ENCODE data around the gene MAP3K5.

The MAP3K5 gene

DNA sequence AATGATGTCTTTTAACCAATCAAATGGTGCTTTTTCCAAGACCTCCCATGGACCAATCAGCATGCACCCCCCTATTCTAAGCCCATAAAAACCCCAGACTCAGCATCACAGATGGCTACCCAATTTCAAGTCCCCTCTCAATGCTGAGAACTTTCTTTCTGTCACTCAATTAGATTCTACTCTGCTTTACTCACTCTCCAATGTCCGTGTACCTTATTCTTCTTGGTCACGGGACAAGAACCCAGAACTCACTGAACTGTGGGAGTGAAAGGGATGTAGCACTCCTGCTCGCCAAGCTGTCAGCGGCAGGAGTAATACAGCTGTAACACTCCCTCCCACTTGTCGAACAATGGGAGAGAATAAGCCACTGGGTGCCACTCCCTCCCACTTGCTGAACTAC, 221.2 kb downstream of the MAP3K5 start:
- DNase-seq (ENCODE audit: low read depth): no peak

DNA sequence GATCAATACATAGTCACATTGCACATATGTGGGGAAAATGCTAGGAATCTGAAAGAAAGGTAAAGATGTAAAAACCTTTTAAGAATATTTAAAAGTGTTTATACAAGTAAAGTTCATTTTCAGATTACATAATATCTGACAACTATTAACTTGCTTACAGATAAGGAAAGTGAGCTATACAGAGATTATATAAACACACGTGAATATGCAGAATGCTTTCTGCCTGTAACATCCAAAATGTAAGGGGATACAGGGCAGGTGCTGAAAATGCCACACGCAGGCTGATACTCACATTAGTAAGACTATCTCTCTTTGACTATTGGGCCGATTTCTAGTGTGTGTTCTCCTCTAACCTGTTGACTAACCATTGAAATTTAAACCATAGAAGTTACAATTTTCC, 224.1 kb downstream of the MAP3K5 start:
- no peak for DNase-seq (ENCODE audit: low read depth)

- no peak for DNase-seq (ENCODE audit: low read depth)
These were observed 224.6 kb downstream of the MAP3K5 start for GRCh38 chr6:136567688-136568087.

GRCh38 chr6:136566851-136567250, 225.4 kb downstream of the MAP3K5 start:
- DNase-seq (ENCODE audit: low read depth): no peak

DNA sequence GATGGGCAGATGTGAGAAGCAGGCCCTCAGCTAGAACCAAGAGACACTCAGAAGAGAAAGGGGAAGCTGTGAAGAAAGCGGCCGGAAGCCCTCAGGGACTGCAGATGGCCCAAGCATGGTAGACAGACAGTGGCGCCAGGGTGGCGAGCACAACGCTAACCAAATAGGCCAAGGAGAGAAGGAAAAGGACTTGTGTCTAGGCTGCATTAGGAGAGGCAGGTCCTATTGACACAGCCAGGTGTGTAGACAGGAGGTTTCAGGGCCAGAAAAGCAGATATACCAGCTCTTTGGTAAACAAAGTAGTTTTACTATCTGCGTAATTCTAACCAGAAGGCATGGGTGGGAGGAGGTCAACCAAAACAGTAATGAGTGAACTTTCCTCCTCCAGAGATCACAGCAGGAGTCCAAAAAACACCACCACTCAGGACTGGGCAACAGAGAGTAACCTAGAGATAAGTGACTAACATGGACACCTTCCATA, 226.2 kb downstream of the MAP3K5 start:
- DNase-seq (ENCODE audit: low read depth): no peak

DNA sequence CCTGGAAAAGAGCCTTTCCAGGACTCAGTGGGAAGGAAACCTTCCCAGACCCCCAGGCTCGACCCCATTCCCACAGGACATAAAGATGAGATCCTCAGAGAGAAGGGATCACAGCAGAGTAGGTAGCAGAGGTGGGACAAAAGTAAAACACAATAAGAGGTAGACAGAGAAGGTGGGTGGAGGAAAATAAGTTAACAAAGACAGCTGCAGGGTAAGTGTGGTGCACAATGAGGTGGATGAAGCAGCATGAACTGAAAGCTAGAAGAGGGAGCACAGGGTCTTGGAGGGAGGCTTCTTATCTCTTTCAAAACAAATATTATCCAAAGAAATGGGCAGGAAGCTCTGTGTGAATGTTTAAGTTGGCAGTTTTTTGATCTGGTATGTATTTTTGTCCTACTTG, 228.1 kb downstream of the MAP3K5 start:
- no peak for DNase-seq (ENCODE audit: low read depth)

DNA sequence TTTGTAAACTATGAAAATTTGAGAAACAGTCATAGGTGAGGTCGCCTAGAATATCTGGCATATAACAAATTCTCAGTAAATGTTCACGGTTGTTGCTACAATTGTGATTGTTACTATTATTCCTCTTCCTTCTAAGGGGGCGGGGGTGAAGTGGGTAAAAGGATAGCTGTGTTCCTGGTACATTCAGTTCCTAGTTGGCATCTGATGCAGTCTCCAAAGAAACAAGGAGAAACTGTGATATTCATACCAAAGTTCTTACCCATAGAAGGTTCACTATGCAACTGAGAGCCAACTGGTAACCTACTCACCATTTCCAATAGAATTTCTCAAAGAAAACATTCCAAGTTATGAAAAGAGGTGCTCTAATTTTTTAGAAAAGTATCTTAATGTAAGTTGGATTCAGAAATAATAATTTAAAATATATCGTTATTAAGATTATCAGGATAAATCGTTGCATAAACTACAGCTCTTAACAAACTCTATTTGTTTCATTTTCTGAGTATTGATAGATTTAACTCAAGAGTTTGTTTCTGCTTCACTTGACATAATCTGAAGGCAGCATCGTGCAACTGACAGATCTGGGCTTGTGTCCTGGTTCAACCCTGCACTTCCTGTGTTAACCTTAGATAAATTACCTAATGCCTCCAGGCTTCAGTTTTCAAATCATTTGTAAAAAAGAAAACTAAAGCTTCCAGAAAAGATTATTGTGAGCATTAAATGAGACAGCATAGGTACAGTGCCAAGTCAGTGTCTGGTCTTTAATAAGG, 228.7 kb downstream of the MAP3K5 start:
- DNase-seq (ENCODE audit: low read depth): no peak

DNA sequence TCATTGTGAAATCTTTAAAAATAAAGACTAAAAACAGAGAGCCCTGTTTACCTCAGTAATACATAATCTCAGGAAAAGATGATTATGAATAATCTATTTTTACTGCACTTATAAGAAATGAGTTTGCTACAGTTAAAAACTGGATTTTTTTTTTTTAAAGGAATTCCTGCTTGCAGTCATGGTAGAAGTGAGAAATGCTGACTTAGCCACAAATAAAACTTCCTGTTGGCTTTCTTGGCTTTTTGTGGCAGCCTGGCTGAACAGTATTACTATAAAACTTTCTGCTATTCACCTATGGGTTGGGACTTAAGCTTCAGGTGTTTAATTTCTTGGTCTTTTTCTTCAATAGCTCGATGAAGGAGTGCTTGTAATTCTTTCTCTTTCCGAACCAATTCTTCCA, 230.1 kb downstream of the MAP3K5 start:
- DNase-seq (ENCODE audit: low read depth): no peak

DNA sequence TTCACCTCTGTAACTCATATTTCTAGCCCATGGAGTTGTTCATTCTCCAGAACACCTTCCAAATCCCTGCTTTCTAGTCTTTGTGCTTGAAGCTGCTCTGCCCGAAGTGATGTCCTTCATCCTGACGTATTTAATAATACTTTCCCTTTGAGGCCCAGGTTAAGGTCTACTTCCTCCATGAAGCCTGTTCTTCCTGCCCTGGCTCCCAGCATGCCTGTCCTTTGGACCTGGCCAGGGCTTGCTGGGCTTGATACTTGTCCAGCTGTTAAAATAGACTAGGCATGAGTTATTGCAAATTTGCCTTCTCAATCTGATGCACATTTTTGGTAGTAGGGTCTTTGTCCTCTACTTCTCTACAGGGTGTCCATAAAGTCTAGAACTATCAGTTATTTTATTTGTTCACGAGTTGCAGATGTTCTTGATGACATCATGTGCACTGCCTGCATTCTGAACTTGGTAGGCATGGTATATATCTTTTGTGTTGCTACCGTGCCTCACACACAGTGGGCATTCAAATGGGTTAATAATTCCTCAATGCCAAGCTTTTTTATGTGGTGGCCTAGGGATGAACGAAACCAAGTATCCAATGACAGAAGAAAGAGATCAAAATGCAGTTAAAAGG, 239.0 kb downstream of the MAP3K5 start:
- no peak for DNase-seq (ENCODE audit: low read depth)

DNA sequence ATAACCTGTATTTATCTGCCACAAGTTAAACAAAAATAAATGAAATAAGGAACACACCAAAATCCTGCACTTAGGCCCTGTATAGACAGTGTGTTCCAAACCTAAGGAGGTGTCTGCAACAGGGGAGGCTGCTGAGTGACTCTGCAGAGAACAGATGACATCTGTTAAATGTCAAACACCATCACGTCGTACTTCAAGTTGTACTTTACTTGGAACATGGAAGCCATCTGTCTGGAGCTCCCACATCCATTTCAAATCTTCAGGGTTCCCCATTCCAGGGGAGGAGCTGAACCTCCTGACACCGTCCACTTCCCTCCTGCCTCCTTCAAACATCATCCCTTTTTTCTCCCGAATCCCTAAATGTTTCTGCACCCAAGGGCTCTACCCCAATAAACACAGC, 240.2 kb downstream of the MAP3K5 start:
- no peak for DNase-seq (ENCODE audit: low read depth)

GRCh38 chr6:136551103-136551502, 241.2 kb downstream of the MAP3K5 start:
- no peak for DNase-seq (ENCODE audit: low read depth)

DNA sequence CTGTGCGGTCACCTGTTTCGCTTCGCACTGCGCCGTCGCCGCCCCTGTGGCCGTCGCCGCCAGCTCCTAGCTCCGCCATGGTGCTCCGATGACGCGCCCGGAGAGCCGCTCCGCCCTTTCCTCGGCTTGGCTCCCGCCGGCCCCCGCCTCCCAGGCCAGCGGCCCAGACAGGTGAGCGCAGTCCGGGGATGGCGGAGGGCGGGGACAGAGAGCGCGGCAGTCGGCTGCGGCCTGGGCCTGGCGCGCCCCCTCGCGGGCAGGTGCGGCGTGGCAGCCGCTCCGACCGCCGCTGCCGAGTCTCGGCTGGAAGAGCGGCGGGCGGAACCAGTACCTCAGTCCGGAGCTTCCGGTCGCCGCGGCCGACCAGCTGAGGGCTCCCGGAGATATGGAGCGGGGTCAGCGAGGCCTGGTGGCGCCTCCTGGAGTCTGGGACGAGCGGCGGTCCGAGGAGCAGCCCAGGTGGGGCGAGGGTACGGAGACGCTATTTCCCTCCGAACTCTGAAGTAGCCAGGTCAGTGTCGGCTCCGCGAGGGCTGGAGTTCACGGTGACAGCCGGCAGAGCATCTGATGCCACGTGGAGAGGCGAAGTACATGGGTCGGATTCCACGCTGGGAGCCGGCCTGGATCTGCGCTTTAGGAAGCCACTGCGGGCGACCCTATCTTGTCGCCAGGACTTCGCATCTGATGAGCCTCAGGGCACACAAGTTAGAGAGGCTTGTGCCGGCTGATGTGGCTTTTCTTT, 241.8 kb downstream of the MAP3K5 start, which contains the start of gene MAP7:
MAP7 (minus strand) TSS at position 93 of the 742 bp plus-strand sequence; CDS start at position 79, 14 bp downstream.
- DNase-seq (ENCODE audit: low read depth): no peak

DNA sequence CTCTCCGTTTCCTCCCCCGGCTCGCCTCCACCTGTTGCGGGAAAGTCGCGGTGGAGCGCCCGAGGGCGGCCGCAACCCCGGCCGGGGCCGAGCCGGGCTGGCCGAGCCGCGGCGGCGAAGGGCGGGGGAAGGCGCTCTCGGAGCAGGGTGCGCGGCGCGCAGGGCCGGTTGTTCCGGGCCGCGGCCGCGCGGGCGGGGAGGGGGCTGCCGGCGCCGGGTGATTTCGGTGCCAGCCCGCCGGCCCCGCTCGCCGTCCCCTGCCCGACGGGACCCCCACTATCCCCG, 242.3 kb downstream of the MAP3K5 start:
- no peak for DNase-seq (ENCODE audit: low read depth)

GRCh38 chr6:136549300-136550044, 242.8 kb downstream of the MAP3K5 start:
- DNase-seq (ENCODE audit: low read depth): no peak

DNA sequence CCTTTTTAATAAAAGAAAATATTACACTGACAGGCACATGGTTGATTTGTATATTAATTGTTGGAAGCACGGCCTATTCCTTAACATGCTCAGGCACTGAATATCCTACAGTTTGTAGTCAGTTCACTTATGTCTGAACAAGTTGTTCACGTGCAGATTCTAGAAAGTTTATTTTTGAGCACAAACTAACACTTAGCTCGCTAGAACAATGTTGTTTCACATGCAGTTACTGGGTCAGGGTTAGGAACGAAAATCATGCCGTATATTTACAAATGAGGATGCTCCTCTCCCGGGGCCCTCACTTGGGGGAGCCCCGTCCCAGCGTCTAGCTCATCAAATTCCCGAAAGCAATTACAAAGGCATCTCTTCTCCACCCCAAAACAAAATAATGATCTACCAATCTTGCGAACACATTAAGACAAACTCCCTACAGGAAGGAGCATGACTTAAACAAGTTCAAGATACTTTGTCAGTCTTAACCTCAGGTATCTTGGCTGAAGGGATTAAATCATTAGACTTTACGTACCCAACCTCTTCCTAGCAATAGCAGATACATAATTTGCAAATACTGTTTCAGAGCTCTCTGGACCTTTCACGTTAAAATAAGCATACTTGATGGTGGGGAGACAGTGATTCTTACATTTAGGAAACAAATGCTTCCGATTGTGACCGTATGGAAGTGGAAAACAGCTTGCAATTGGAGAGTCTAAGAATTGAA, 243.5 kb downstream of the MAP3K5 start:
- no peak for DNase-seq (ENCODE audit: low read depth)

DNA sequence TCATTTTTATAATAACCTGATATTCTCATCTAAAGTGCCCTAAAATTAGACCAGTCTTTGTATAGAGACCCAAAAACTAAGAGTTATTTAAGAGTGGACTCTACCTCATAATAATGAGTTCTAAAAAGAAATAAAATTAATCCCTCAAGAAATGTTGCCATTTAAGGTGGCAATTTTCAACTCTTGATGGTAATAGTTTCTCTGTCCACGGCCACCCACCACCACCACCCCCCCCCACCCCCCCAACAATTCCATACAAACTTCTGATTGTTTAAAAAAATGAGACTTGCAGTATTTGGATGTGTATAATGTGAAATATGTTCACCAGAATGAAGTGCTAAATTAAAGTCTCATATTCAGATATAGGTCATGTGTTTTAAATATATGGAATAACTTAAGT, 244.4 kb downstream of the MAP3K5 start:
- no peak for DNase-seq (ENCODE audit: low read depth)

DNA sequence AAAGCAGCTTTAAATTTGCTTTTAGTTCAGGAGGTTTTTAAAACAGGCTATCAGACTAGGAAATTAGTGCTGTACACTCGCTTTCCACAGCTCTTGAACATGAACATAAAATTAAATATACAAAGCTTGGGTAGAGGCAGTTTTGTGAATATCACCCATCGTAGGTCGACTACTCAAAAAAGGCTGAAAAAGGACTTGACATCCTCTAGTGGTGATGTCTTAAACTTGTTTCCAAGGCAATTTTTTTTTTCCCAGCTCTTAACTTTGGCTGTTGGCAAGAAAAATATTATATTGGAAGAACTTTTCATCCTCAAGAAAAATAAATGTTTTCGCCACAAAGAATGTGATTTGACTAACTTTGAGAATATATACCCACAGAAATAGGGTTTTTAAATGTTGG, 244.9 kb downstream of the MAP3K5 start:
- DNase-seq (ENCODE audit: low read depth): peak; percentile 52

DNA sequence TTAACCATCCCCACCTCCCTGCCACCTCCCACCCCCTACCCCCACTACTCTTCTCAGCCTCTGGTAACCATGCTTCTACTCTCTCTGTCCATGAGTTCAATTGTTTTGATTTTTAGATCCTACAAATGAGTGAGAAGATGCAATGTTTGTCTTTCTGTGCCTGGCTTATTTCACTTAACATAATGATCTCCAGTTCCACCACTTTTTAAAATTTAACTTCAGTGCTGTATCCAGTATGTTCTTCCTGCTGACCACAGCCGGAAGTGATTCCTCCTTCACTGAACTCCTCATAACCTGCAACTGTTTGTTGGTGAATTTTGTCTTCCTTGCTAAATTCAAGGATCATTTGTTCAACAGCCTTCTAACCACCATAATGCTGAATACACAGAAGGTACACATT, 245.9 kb downstream of the MAP3K5 start:
- no peak for DNase-seq (ENCODE audit: low read depth)

GRCh38 chr6:136544326-136544725, 248.0 kb downstream of the MAP3K5 start:
- DNase-seq (ENCODE audit: low read depth): no peak

DNA sequence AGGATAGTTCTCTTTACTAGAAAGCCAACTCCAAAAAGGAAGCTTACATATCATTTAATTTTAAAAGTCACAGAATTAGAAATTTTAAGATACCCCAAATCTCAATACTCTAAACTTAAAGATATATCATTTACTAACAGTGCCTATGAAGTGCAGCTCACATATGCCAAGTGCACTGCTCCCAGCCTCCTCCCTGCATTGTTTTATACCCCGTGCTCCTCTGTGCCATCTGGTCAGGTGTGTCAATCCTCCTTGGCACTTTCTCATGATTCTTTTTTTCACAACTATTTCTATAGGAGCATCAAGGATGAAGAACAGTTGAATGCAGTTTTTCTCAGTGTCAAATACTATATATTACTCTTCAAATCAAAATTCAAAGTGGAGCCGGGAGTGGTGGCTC, 250.9 kb downstream of the MAP3K5 start:
- no peak for DNase-seq (ENCODE audit: low read depth)

- no peak for DNase-seq (ENCODE audit: low read depth)
These were observed 252.2 kb downstream of the MAP3K5 start for GRCh38 chr6:136539967-136540652.

Measured in stromal cell of bone marrow (primary cell).